H1 (cell line): ENCODE data around the gene GTF2H1.

Source experiments
- BRCA1 ChIP-seq: IDR thresholded peaks from 2 replicates; pipeline ENCODE4 v1.6.1; 2012; ENCODE audit warnings: low read depth, low read length, improper control_type of control experiment
- CHD2 ChIP-seq: IDR thresholded peaks from 2 replicates; pipeline ENCODE4 v1.6.1; 2012; ENCODE audit warnings: low read length, improper control_type of control experiment
- JUND ChIP-seq: IDR thresholded peaks from 2 replicates; pipeline ENCODE4 v1.6.1; 2011; ENCODE audit warnings: mild to moderate bottlenecking, improper control_type of control experiment, low read length
- KDM5A ChIP-seq: fragments of 200-600 bp; IDR thresholded peaks from 2 replicates; pipeline ENCODE4 v1.7.1; 2012; ENCODE audit warnings: mild to moderate bottlenecking, low read length, inconsistent platforms, mixed read lengths
- POLR2A ChIP-seq, 2 experiments: IDR thresholded peaks; 1 replicate in 1 of 2; 2 replicates in 1 of 2; pipeline ENCODE4 v1.6.1; 2011; ENCODE audit warnings: low read depth in 2 of 2, low read length in 2 of 2, mild to moderate bottlenecking in 2 of 2; ENCODE audit errors: control extremely low read depth in 1 of 2
- POLR2AphosphoS5 ChIP-seq: IDR thresholded peaks from 2 replicates; pipeline ENCODE4 v1.6.1; 2011; ENCODE audit warnings: low read depth, low read length
- SP1 ChIP-seq: IDR thresholded peaks from 2 replicates; pipeline ENCODE4 v1.6.1; 2011; ENCODE audit warnings: low read depth, low read length
- SP2 ChIP-seq: IDR thresholded peaks from 2 replicates; pipeline ENCODE4 v1.6.1; 2012; ENCODE audit warnings: mild to moderate bottlenecking, low read length, inconsistent platforms
- TF ChIP-seq, protein P1 (sequence below): IDR thresholded peaks from 2 replicates; pipeline ENCODE4 v1.6.1; 2012; ENCODE audit warnings: inconsistent platforms
- TF ChIP-seq, protein P2 (sequence below), 3 experiments: IDR thresholded peaks; 1 replicate in 2 of 3; 2 replicates in 1 of 3; pipeline versions ENCODE4 v1.5.1 to v1.6.1; 2011; ENCODE audit warnings: low read length in 3 of 3, mild to moderate bottlenecking in 3 of 3, inconsistent platforms in 2 of 3, low read depth in 1 of 3, moderate library complexity in 1 of 3; ENCODE audit not compliant: insufficient read depth in 1 of 3; ENCODE audit errors: control extremely low read depth in 1 of 3

DNA sequence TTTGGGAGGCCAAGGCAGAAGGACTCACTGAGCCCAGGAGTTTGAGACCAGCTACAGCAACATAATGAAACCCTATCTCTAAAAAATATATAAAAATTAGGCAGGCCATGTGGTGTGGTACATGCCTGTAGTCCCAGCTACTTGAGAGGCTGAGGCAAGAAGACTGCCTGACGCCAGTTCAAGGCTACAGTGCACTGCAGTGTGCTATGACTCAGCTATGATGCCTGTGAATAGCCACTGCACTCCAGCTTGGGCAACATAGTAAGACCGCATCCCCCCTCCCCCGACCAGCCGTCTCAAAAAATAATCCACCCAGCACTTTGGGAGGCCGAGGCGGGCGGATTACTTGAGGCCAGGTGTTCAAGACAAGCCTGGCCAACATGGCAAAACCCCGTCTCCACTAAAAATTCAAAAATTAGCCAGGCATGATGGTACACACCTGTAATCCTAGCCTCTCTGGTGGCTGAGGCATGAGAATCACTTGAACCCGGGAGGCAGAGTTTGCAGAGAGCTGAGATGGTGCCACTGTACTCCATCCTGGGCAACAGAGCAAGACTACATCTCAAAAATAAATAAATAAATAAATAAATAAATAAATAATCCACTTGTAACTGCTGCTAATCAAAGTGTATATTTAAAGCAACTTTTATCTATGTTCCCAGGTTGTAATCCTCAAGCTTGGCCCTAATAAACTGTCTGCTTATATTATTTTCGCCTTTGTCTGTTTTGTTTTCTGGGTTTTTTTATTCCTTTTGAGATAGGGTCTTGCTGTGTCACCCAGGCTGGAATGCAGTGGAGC lies 8.2 kb upstream of the GTF2H1 start:
- TF ChIP-seq SP1 (no peak), POLR2A (IDR thresholded peaks at IDR 0.05; ENCODE audit: control extremely low read depth in 1 of 2, low read depth in 2 of 2, low read length in 2 of 2) (no peak), BRCA1 (no peak), POLR2AphosphoS5 (no peak), KDM5A (no peak), JUND (no peak), CHD2 (no peak), SP2 (no peak)
- TF ChIP-seq, protein P1, sequence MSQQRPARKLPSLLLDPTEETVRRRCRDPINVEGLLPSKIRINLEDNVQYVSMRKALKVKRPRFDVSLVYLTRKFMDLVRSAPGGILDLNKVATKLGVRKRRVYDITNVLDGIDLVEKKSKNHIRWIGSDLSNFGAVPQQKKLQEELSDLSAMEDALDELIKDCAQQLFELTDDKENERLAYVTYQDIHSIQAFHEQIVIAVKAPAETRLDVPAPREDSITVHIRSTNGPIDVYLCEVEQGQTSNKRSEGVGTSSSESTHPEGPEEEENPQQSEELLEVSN: no peak
- TF ChIP-seq, protein P2, sequence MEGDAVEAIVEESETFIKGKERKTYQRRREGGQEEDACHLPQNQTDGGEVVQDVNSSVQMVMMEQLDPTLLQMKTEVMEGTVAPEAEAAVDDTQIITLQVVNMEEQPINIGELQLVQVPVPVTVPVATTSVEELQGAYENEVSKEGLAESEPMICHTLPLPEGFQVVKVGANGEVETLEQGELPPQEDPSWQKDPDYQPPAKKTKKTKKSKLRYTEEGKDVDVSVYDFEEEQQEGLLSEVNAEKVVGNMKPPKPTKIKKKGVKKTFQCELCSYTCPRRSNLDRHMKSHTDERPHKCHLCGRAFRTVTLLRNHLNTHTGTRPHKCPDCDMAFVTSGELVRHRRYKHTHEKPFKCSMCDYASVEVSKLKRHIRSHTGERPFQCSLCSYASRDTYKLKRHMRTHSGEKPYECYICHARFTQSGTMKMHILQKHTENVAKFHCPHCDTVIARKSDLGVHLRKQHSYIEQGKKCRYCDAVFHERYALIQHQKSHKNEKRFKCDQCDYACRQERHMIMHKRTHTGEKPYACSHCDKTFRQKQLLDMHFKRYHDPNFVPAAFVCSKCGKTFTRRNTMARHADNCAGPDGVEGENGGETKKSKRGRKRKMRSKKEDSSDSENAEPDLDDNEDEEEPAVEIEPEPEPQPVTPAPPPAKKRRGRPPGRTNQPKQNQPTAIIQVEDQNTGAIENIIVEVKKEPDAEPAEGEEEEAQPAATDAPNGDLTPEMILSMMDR (IDR thresholded peaks at IDR 0.05; ENCODE audit: control extremely low read depth in 1 of 3, insufficient read depth in 1 of 3, low read depth in 1 of 3, low read length in 3 of 3): no peak
